GM12891 (cell line): ENCODE measurements around the gene GARS1.
"Not testable (repeated sequence)": the region's sequence is repeated elsewhere in the genome, so short reads cannot be mapped to it uniquely, and the experiment has no call there.

Source experiments
- POLR2A ChIP-seq: IDR thresholded peaks from 2 replicates; pipeline ENCODE4 v1.6.1; 2011; ENCODE audit warnings: low read depth, low read length, control low read depth
- POLR2AphosphoS5 ChIP-seq: IDR thresholded peaks from 2 replicates; pipeline ENCODE4 v1.6.1; 2011; ENCODE audit warnings: low read depth, low read length, control low read depth
- POU2F2 ChIP-seq: IDR thresholded peaks from 2 replicates; pipeline ENCODE4 v1.6.1; 2011; ENCODE audit warnings: low read depth, mild to moderate bottlenecking, control low read depth, low read length, moderate library complexity
- SPI1 ChIP-seq: IDR thresholded peaks from 2 replicates; pipeline ENCODE4 v1.6.1; 2011; ENCODE audit warnings: low read depth, low read length, control low read depth
- TAF1 ChIP-seq: IDR thresholded peaks from 2 replicates; pipeline ENCODE4 v1.6.1; 2011; ENCODE audit warnings: low read depth, low read length, control low read depth

DNA sequence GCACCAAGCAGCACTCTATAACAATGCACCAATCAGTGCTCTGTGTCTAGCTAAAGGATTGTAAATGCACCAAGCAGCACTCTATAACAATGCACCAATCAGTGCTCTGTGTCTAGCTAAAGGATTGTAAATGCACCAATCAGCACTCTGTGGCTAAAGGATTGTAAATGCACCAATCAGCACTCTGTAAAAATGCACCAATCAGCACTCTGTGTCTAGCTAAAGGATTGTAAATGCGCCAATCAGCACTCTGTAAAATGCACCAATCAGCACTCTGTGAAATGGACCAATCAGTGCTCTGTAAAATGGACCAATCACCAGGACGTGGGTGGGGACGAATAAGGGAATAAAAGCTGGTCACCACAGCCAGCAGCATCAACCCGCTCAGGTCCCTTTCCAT, 24.4 kb upstream of the GARS1 start:
- TF ChIP-seq POLR2AphosphoS5, POLR2A, TAF1, POU2F2, SPI1: not testable (repeated sequence)
